Stimulated activated effector memory CD8-positive, alpha-beta T cell treated with anti-CD3 and anti-CD28 coated beads, Interleukin-12 subunit alpha, Interleukin-12 subunit beta, amount 100 ng/mL, for 72 hours (primary cell): ENCODE results near the gene CREB5.
"Not testable (repeated sequence)": the region's sequence is repeated elsewhere in the genome, so short reads cannot be mapped to it uniquely, and the experiment has no call there.

Experiments used
- ATAC-seq: fragments of 150-1000 bp; cut with Tn5 transposase; 2 replicates; pipeline ENCODE4 v1.10.0; 2021
- DNase-seq, 2 donors: peaks; one replicate each; pipeline ENCODE4 v3.0.0; 2021 to 2022; ENCODE audit warnings: low spot score in 2 of 2
- H3K27ac Mint-ChIP-seq: one replicate; pipeline ENCODE4 v1.8.0; 2022; ENCODE audit warnings: mild to moderate bottlenecking, mixed read lengths
- H3K36me3 Mint-ChIP-seq: one replicate; pipeline ENCODE4 v1.8.0; 2022; ENCODE audit warnings: mild to moderate bottlenecking, mixed read lengths
- H3K4me1 Mint-ChIP-seq: one replicate; pipeline ENCODE4 v1.8.0; 2022; ENCODE audit warnings: mixed read lengths
- H3K4me3 Mint-ChIP-seq: one replicate; pipeline ENCODE4 v1.8.0; 2022; ENCODE audit warnings: mild to moderate bottlenecking, mixed read lengths
- H3K9me3 Mint-ChIP-seq: one replicate; pipeline ENCODE4 v1.8.0; 2022; ENCODE audit warnings: mixed read lengths

The CREB5 gene

GRCh38 chr7:28550580-28551186 lies 138.4 kb downstream of the CREB5 start:
- DNase-seq (no peak), ATAC-seq (no peak)
- no peak overlapping the region for H3K27ac Mint-ChIP-seq
- H3K36me3 Mint-ChIP-seq = no peaks in the 10 kb centered on the region
- H3K4me1 Mint-ChIP-seq = no peaks in the 10 kb centered on the region
- no peaks in the 10 kb centered on the region for H3K9me3 Mint-ChIP-seq
- H3K4me3 Mint-ChIP-seq = no peak overlapping the region

GRCh38 chr7:28551331-28551730 lies 139.0 kb downstream of the CREB5 start:
- no peak for ATAC-seq
- Mint-ChIP-seq H3K36me3 (no peaks in the 10 kb centered on the region), H3K4me3 (no peak overlapping the region), H3K9me3 (no peaks in the 10 kb centered on the region), H3K27ac (no peak overlapping the region), H3K4me1 (no peaks in the 10 kb centered on the region)
- DNase-seq = no peak

- ATAC-seq, H3K4me1 Mint-ChIP-seq, H3K4me3 Mint-ChIP-seq: not testable (repeated sequence)
Observed at GRCh38 chr7:28551766-28552165, 139.4 kb downstream of the CREB5 start.

GRCh38 chr7:28554802-28555471 lies 142.6 kb downstream of the CREB5 start:
- no peaks in the 10 kb centered on the region for H3K36me3 Mint-ChIP-seq
- ATAC-seq = no peak
- H3K27ac Mint-ChIP-seq = no peak overlapping the region
- no peak overlapping the region for H3K4me3 Mint-ChIP-seq
- H3K4me1 Mint-ChIP-seq = no peaks in the 10 kb centered on the region
- no peak for DNase-seq
- peaks cover under 1% of the 10 kb centered on the region for H3K9me3 Mint-ChIP-seq

More at GRCh38 chr7:28551766-28552165, 139.4 kb downstream of the CREB5 start:
- H3K9me3 Mint-ChIP-seq, H3K27ac Mint-ChIP-seq, H3K36me3 Mint-ChIP-seq, DNase-seq: not testable (repeated sequence)

- DNase-seq (no peak), ATAC-seq (no peak)
- Mint-ChIP-seq H3K9me3 (peaks cover 6% of the 10 kb centered on the region), H3K4me1 (no peaks in the 10 kb centered on the region), H3K4me3 (no peak overlapping the region), H3K27ac (no peak overlapping the region), H3K36me3 (no peaks in the 10 kb centered on the region)
Observed at GRCh38 chr7:28556025-28556424, 143.7 kb downstream of the CREB5 start.

- Mint-ChIP-seq H3K4me3 (no peak overlapping the region), H3K27ac (no peak overlapping the region), H3K4me1 (no peaks in the 10 kb centered on the region), H3K36me3 (no peaks in the 10 kb centered on the region), H3K9me3 (peaks cover 6% of the 10 kb centered on the region)
- no peak for ATAC-seq
- DNase-seq = no peak
Observed at GRCh38 chr7:28556671-28557070, 144.4 kb downstream of the CREB5 start.

GRCh38 chr7:28558236-28558635 lies 145.9 kb downstream of the CREB5 start:
- ATAC-seq = no peak
- H3K27ac Mint-ChIP-seq = no peak overlapping the region
- no peaks in the 10 kb centered on the region for H3K36me3 Mint-ChIP-seq
- DNase-seq = no peak
- no peak overlapping the region for H3K4me3 Mint-ChIP-seq
- H3K9me3 Mint-ChIP-seq = peaks cover 6% of the 10 kb centered on the region
- H3K4me1 Mint-ChIP-seq = no peaks in the 10 kb centered on the region

- Mint-ChIP-seq H3K36me3 (no peaks in the 10 kb centered on the region), H3K9me3 (peaks cover 6% of the 10 kb centered on the region), H3K4me3 (no peak overlapping the region), H3K27ac (no peak overlapping the region), H3K4me1 (no peaks in the 10 kb centered on the region)
- ATAC-seq (no peak), DNase-seq (no peak)
Observed at GRCh38 chr7:28560767-28561166, 148.4 kb downstream of the CREB5 start.

- H3K36me3 Mint-ChIP-seq = no peaks in the 10 kb centered on the region
Observed at GRCh38 chr7:28564033-28564432, 151.7 kb downstream of the CREB5 start.

GRCh38 chr7:28564755-28565374 lies 152.5 kb downstream of the CREB5 start:
- DNase-seq = no peak
- no peak for ATAC-seq
- H3K36me3 Mint-ChIP-seq = no peaks in the 10 kb centered on the region
- H3K4me1 Mint-ChIP-seq = no peaks in the 10 kb centered on the region
- H3K27ac Mint-ChIP-seq = no peak overlapping the region
- H3K9me3 Mint-ChIP-seq = peaks cover 10% of the 10 kb centered on the region
- no peak overlapping the region for H3K4me3 Mint-ChIP-seq

More at GRCh38 chr7:28564033-28564432, 151.7 kb downstream of the CREB5 start:
- no peak for ATAC-seq
- Mint-ChIP-seq H3K4me1 (no peaks in the 10 kb centered on the region), H3K9me3 (peaks cover 7% of the 10 kb centered on the region), H3K4me3 (no peak overlapping the region), H3K27ac (no peak overlapping the region)
- DNase-seq = no peak

GRCh38 chr7:28565980-28566379 lies 153.7 kb downstream of the CREB5 start:
- peaks cover 4% of the 10 kb centered on the region for H3K9me3 Mint-ChIP-seq
- no peak overlapping the region for H3K27ac Mint-ChIP-seq
- no peak overlapping the region for H3K4me3 Mint-ChIP-seq
- DNase-seq (no peak), ATAC-seq (no peak)
- H3K4me1 Mint-ChIP-seq = no peaks in the 10 kb centered on the region
- no peaks in the 10 kb centered on the region for H3K36me3 Mint-ChIP-seq

- Mint-ChIP-seq H3K36me3 (no peaks in the 10 kb centered on the region), H3K4me3 (no peak overlapping the region), H3K27ac (no peak overlapping the region), H3K9me3 (peaks cover 4% of the 10 kb centered on the region), H3K4me1 (no peaks in the 10 kb centered on the region)
- ATAC-seq (no peak), DNase-seq (no peak)
Observed at GRCh38 chr7:28570113-28570969, 158.0 kb downstream of the CREB5 start.

- H3K9me3 Mint-ChIP-seq = peaks cover 4% of the 10 kb centered on the region
- H3K4me3 Mint-ChIP-seq = no peak overlapping the region
- ATAC-seq = no peak
- no peaks in the 10 kb centered on the region for H3K4me1 Mint-ChIP-seq
- no peak overlapping the region for H3K27ac Mint-ChIP-seq
- H3K36me3 Mint-ChIP-seq = no peaks in the 10 kb centered on the region
- DNase-seq = no peak
Observed at GRCh38 chr7:28570970-28571288, 158.6 kb downstream of the CREB5 start.

GRCh38 chr7:28571405-28571804 lies 159.1 kb downstream of the CREB5 start:
- Mint-ChIP-seq H3K36me3 (no peaks in the 10 kb centered on the region), H3K27ac (no peak overlapping the region), H3K9me3 (peaks cover 4% of the 10 kb centered on the region), H3K4me1 (no peaks in the 10 kb centered on the region), H3K4me3 (no peak overlapping the region)
- DNase-seq = no peak
- ATAC-seq = no peak

- H3K4me1 Mint-ChIP-seq = no peaks in the 10 kb centered on the region
- H3K4me3 Mint-ChIP-seq = no peak overlapping the region
- ATAC-seq = no peak
- DNase-seq = no peak
- peaks cover 4% of the 10 kb centered on the region for H3K9me3 Mint-ChIP-seq
- no peak overlapping the region for H3K27ac Mint-ChIP-seq
- H3K36me3 Mint-ChIP-seq = no peaks in the 10 kb centered on the region
Observed at GRCh38 chr7:28572321-28573058, 160.2 kb downstream of the CREB5 start.
